Glutamatergic neuron (in vitro differentiated cells): Measurements from ENCODE around the gene ZAR1. TPM values are rescaled to one million over a fixed set of nuclear protein-coding genes. Genes with fewer than 3 reads are reported as not detected.
A peak's percentile ranks its signal among the peaks of the same experiment; 100 is the strongest.
"Not testable (repeated sequence)": the region's sequence is repeated elsewhere in the genome, so short reads cannot be mapped to it uniquely, and the experiment has no call there.

Experiments used
- DNase-seq: peaks from one replicate; pipeline ENCODE4 v3.0.0; 2022
- H3K27ac Mint-ChIP-seq: one replicate; pipeline ENCODE4 v1.8.0; 2020; ENCODE audit warnings: mild to moderate bottlenecking, mixed read lengths, inconsistent platforms; ENCODE audit not compliant: unreplicated experiment
- H3K27me3 Mint-ChIP-seq: one replicate; pipeline ENCODE4 v1.8.0; 2020; ENCODE audit warnings: mild to moderate bottlenecking, moderate library complexity, mixed read lengths, inconsistent platforms; ENCODE audit not compliant: unreplicated experiment
- H3K36me3 Mint-ChIP-seq: one replicate; pipeline ENCODE4 v1.8.0; 2020; ENCODE audit warnings: mild to moderate bottlenecking, mixed read lengths, inconsistent platforms; ENCODE audit not compliant: unreplicated experiment
- H3K4me1 Mint-ChIP-seq: one replicate; pipeline ENCODE4 v1.8.0; 2020; ENCODE audit warnings: mild to moderate bottlenecking, low read depth, mixed read lengths, inconsistent platforms; ENCODE audit not compliant: unreplicated experiment
- H3K4me3 Mint-ChIP-seq: one replicate; pipeline ENCODE4 v1.8.0; 2020; ENCODE audit warnings: mild to moderate bottlenecking, mixed read lengths, inconsistent platforms; ENCODE audit not compliant: unreplicated experiment
- H3K9me3 Mint-ChIP-seq: one replicate; pipeline ENCODE4 v1.8.0; 2020; ENCODE audit warnings: mild to moderate bottlenecking, moderate library complexity, mixed read lengths, inconsistent platforms; ENCODE audit not compliant: unreplicated experiment
- total RNA-seq: library from RNA; stranded (reverse); fragmentation: NEBNext Ultra II Directional; extraction: Animal tissue kit (Norgen Biotek cat#: 25700); gene quantifications from one replicate; pipeline ENCODE4 v1.2.1, GENCODE V29; 2021; ENCODE audit not compliant: unreplicated experiment
- TF ChIP-seq, protein P1 (sequence below): fragments of 200-600 bp; sonication (generic); IDR thresholded peaks from one replicate; pipeline ENCODE4 v1.5.0; 2021; ENCODE audit not compliant: partially characterized antibody, unreplicated experiment

The ZAR1 gene
- total RNA-seq, 1 donor from 2014 or later, result 0.49 TPM

DNA sequence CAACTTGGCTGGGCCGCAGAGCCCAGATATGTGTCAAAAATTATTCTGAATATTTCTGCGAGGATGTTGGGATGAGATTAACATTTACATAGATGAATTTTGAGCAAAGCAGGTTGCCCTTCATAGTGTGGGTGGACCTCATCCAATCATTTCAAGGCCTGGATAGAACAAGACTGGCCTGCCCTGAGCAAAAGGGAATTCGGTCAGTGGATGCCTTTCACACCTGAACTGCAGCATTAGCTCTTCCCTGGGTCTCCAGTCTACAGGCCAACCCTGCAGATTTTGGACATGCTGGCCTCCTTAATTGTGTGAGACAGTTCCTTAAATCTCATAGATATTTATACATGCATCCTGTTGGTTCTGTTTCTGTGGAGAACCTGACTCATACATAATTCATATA lies 39.3 kb upstream of the ZAR1 start:
- Mint-ChIP-seq H3K27ac (no peak overlapping the region), H3K9me3 (peaks cover 2% of the 10 kb centered on the region), H3K4me1 (no peaks in the 10 kb centered on the region), H3K36me3 (no peaks in the 10 kb centered on the region), H3K4me3 (no peak overlapping the region), H3K27me3 (no peaks in the 10 kb centered on the region)
- no peak for DNase-seq
- TF ChIP-seq, protein P1, sequence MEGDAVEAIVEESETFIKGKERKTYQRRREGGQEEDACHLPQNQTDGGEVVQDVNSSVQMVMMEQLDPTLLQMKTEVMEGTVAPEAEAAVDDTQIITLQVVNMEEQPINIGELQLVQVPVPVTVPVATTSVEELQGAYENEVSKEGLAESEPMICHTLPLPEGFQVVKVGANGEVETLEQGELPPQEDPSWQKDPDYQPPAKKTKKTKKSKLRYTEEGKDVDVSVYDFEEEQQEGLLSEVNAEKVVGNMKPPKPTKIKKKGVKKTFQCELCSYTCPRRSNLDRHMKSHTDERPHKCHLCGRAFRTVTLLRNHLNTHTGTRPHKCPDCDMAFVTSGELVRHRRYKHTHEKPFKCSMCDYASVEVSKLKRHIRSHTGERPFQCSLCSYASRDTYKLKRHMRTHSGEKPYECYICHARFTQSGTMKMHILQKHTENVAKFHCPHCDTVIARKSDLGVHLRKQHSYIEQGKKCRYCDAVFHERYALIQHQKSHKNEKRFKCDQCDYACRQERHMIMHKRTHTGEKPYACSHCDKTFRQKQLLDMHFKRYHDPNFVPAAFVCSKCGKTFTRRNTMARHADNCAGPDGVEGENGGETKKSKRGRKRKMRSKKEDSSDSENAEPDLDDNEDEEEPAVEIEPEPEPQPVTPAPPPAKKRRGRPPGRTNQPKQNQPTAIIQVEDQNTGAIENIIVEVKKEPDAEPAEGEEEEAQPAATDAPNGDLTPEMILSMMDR, result no peak

DNA sequence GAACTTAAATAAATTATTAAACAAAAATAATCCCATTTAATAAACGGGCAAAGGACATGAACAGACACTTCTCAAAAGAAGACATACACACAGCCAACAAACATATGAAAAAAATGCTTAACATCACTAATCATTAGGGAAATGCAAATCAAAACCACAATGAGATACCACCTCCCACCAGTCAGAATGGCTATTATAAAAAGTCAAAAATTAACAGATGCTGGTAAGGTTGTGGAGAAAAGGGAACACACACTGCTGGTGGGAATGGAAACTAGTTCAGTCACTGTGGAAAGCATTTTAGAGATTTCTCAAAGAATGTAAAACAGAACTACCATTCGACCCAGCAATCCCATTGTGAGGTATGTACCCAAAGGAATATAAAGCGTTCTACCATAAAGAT lies 38.4 kb upstream of the ZAR1 start:
- H3K27me3 Mint-ChIP-seq, result not testable (repeated sequence)

DNA sequence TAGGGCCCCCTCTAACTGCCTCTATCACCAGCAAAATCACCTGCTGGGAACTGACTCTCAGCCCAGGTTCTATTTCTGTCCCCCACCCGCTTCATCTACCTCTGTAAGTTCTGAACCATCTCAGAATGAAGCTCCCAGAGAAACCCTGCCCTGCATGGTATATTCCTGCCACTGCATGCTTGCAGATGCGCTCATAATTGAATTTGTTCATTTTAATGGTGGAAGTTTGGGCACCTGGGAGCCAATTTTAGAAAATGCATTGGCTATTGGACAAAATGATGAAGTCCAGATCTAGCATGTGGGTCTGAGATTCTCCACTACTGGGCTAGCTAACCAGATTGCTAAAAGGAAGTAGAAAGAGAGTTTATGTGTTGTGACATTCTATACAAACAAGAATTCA lies 35.5 kb upstream of the ZAR1 start:
- H3K4me3 Mint-ChIP-seq, result no peak overlapping the region
- peaks cover 6% of the 10 kb centered on the region for H3K36me3 Mint-ChIP-seq
- H3K27me3 Mint-ChIP-seq, result no peaks in the 10 kb centered on the region
- H3K4me1 Mint-ChIP-seq, result no peaks in the 10 kb centered on the region
- no peak for DNase-seq
- no peaks in the 10 kb centered on the region for H3K9me3 Mint-ChIP-seq
- TF ChIP-seq, protein P1, result no peak
- no peak overlapping the region for H3K27ac Mint-ChIP-seq

More for the DNA sequence above, 38.4 kb upstream of the ZAR1 start:
- H3K4me1 Mint-ChIP-seq, DNase-seq, H3K9me3 Mint-ChIP-seq, H3K4me3 Mint-ChIP-seq, H3K36me3 Mint-ChIP-seq, H3K27ac Mint-ChIP-seq: not testable (repeated sequence)

DNA sequence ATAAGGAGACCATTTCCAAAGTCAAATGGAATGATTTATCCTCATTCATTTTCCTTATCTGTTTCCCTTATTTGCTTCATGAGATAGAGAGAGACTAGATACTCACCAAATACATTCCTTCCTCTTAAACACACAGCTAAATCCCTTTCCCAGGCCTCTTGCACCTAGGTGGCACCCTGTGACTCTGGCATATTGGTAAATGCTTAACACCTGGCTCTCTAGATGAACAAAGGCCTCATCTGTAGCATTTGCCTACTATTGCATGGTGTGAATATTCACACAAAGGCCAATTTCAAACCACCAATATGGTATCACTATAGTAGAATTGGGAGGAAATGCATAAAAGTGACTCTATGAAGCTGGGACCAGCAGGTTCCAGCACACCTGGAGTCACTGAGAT lies 29.1 kb upstream of the ZAR1 start:
- Mint-ChIP-seq H3K36me3 (peaks cover 14% of the 10 kb centered on the region), H3K4me1 (no peaks in the 10 kb centered on the region), H3K27me3 (no peaks in the 10 kb centered on the region), H3K27ac (no peak overlapping the region), H3K9me3 (no peaks in the 10 kb centered on the region), H3K4me3 (no peak overlapping the region)
- TF ChIP-seq, protein P1, result no peak
- DNase-seq, result no peak

- H3K27ac Mint-ChIP-seq, result no peak overlapping the region
- no peaks in the 10 kb centered on the region for H3K9me3 Mint-ChIP-seq
- peaks cover 2% of the 10 kb centered on the region for H3K4me1 Mint-ChIP-seq
- peaks cover 8% of the 10 kb centered on the region for H3K36me3 Mint-ChIP-seq
- DNase-seq, result no peak
- H3K4me3 Mint-ChIP-seq, result no peak overlapping the region
- TF ChIP-seq, protein P1, result no peak
- no peaks in the 10 kb centered on the region for H3K27me3 Mint-ChIP-seq
Observed at GRCh38 chr4:48462363-48462762, 27.7 kb upstream of the ZAR1 start.

- Mint-ChIP-seq H3K27me3 (peaks cover 5% of the 10 kb centered on the region), H3K4me3 (no peak overlapping the region), H3K9me3 (peaks cover 9% of the 10 kb centered on the region), H3K36me3 (peaks cover 8% of the 10 kb centered on the region), H3K27ac (no peak overlapping the region), H3K4me1 (peaks cover 12% of the 10 kb centered on the region)
- TF ChIP-seq, protein P1, result no peak
- peak; percentile 24 for DNase-seq
Observed at GRCh38 chr4:48467442-48467841, 22.6 kb upstream of the ZAR1 start.
